Activated B cell treated with CpG ODN at 0.5 μM for 24 hours (primary cell): ENCODE measurements around the gene HDAC10. TPM values are rescaled to one million over a fixed set of nuclear protein-coding genes. Genes with fewer than 3 reads are reported as not detected.
"Not testable (repeated sequence)": the region's sequence is repeated elsewhere in the genome, so short reads cannot be mapped to it uniquely, and the experiment has no call there.

Source experiments
- ATAC-seq: fragments of 200-7000 bp; cut with Tn5 transposase; one replicate; pipeline ENCODE4 v1.10.0; 2021; ENCODE audit warnings: low read depth, mild to moderate bottlenecking, moderate library complexity
- CTCF ChIA-PET: fragments of 350-600 bp; sonication (Branson Sonifier 250); formaldehyde crosslinking; loops from one replicate; lab custom pipeline; 2021; ENCODE audit warnings: antibody characterized with exemption; lab: Charles Lee
- POLR2A ChIA-PET: fragments of 350-600 bp; sonication (Branson Sonifier 250); formaldehyde crosslinking; loops from one replicate; lab custom pipeline; 2021; ENCODE audit warnings: antibody characterized with exemption; lab: Charles Lee
- DNase-seq: peaks from one replicate; pipeline ENCODE4 v3.0.0; 2022
- H3K27ac Mint-ChIP-seq: one replicate; pipeline ENCODE4 v1.8.0; 2020; ENCODE audit warnings: mixed read lengths
- H3K27me3 Mint-ChIP-seq: one replicate; pipeline ENCODE4 v1.8.0; 2021; ENCODE audit warnings: mixed read lengths
- H3K36me3 Mint-ChIP-seq: one replicate; pipeline ENCODE4 v1.8.0; 2021; ENCODE audit warnings: low read depth, mixed read lengths
- H3K4me1 Mint-ChIP-seq: one replicate; pipeline ENCODE4 v1.8.0; 2021; ENCODE audit warnings: mixed read lengths
- H3K4me3 Mint-ChIP-seq: one replicate; pipeline ENCODE4 v1.8.0; 2020; ENCODE audit warnings: mild to moderate bottlenecking, mixed read lengths
- H3K9me3 Mint-ChIP-seq: one replicate; pipeline ENCODE4 v1.8.0; 2020; ENCODE audit warnings: mixed read lengths
- CTCF ChIP-seq: fragments of 200-600 bp; IDR thresholded peaks from one replicate; pipeline ENCODE4 v1.8.0; 2022; ENCODE audit warnings: antibody characterized with exemption, mild to moderate bottlenecking
- intact Hi-C: fragments of 100-400 bp; cut with micrococcal nuclease; formaldehyde crosslinking; loops from one replicate; pipeline ENCODE4 v1.15.1; 2024
- total RNA-seq: library from RNA; stranded (reverse); gene quantifications from 2 replicates; pipeline ENCODE4 v1.2.3, GENCODE V29; 2022

Gene HDAC10
- total RNA-seq, 1 donor from 2014 or later: 68.2 TPM

DNA sequence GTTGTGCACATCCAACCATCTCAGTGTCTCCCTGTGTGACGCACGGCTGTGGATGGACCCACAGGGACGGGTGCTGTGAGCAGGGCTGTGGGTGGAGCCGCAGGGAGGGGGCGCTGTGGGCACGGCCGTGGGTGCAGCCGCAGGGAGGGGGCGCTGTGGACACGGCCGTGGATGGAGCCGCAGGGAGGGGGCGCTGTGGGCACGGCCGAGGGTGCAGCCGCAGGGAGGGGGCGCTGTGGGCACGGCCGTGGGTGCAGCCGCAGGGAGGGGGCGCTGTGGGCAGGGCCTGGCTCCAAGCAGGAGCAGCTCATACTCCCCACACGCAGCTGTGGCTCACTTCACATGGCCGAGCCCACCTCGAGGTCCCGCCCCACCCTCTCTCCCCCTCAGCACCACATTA, 25.1 kb upstream of the HDAC10 start:
- no peak for TF ChIP-seq CTCF
- ATAC-seq (peak; percentile 78), DNase-seq (no peak)
- Mint-ChIP-seq H3K9me3 (no peaks in the 10 kb centered on the region), H3K36me3 (peaks cover 2% of the 10 kb centered on the region), H3K4me1 (peaks cover 10% of the 10 kb centered on the region), H3K27me3 (no peaks in the 10 kb centered on the region), H3K27ac (no peak overlapping the region), H3K4me3 (no peak overlapping the region)
- intact Hi-C loops: loop anchor here (1.0 kb wide), 2 partner anchors 51 to 345 kb away; partner anchors contain the start of gene DENND6B
- CTCF ChIA-PET: interaction anchor here (0.5 to 2.2 kb wide), 16 partner anchors 14 to 345 kb away, joined by 3 to 28 read pairs (median 5); partner anchors contain the start of genes DENND6B, HDAC10 and SCO2
- POLR2A ChIA-PET: interaction anchor here (0.6 to 1.7 kb wide), 9 partner anchors 9 to 250 kb away, joined by 3 to 10 read pairs (median 3); partner anchors contain the start of gene DENND6B

GRCh38 chr22:50275181-50276055, 24.4 kb upstream of the HDAC10 start:
- no peak for TF ChIP-seq CTCF
- Mint-ChIP-seq H3K27ac (no peak overlapping the region), H3K4me3 (no peak overlapping the region), H3K4me1 (peaks cover 15% of the 10 kb centered on the region), H3K36me3 (no peaks in the 10 kb centered on the region), H3K27me3 (no peaks in the 10 kb centered on the region), H3K9me3 (no peaks in the 10 kb centered on the region)
- DNase-seq (no peak), ATAC-seq (no peak)
- POLR2A ChIA-PET: interaction anchor here (0.6 to 1.7 kb wide), 6 partner anchors 10 to 55 kb away, joined by 3 to 7 read pairs (median 4); no protein-coding TSS in a partner anchor
- CTCF ChIA-PET: interaction anchor here (0.6 to 2.2 kb wide), 8 partner anchors 19 to 192 kb away, joined by 3 to 28 read pairs (median 10); partner anchors contain the start of genes DENND6B and HDAC10
- intact Hi-C loops: loop anchor here (1.0 kb wide), 2 partner anchors 52 to 346 kb away; partner anchors contain the start of gene DENND6B

GRCh38 chr22:50274771-50275170, 23.7 kb upstream of the HDAC10 start:
- ChIA-PET CTCF (interaction anchor here (1.3 to 3.8 kb wide), 2 partner anchors 53 to 60 kb away, joined by 3 to 22 read pairs; partner anchors contain the start of gene DENND6B), POLR2A (interaction anchor here (1.7 kb wide), 1 partner anchor 68 kb away, joined by 3 read pairs; no protein-coding TSS in a partner anchor)
- Mint-ChIP-seq H3K9me3 (no peaks in the 10 kb centered on the region), H3K36me3 (no peaks in the 10 kb centered on the region), H3K27me3 (no peaks in the 10 kb centered on the region), H3K4me3 (no peak overlapping the region), H3K27ac (no peak overlapping the region), H3K4me1 (peaks cover 15% of the 10 kb centered on the region)
- ATAC-seq (no peak), DNase-seq (no peak)
- intact Hi-C loops: loop anchor here (1.0 kb wide), 1 partner anchor 68 kb away; no protein-coding TSS in a partner anchor
- TF ChIP-seq CTCF: no peak

GRCh38 chr22:50274311-50274710, 23.2 kb upstream of the HDAC10 start:
- intact Hi-C loops: loop anchor here (1.0 kb wide), 1 partner anchor 68 kb away; no protein-coding TSS in a partner anchor
- Mint-ChIP-seq H3K4me1 (peaks cover 15% of the 10 kb centered on the region), H3K9me3 (no peaks in the 10 kb centered on the region), H3K4me3 (no peak overlapping the region), H3K36me3 (no peaks in the 10 kb centered on the region), H3K27me3 (no peaks in the 10 kb centered on the region), H3K27ac (no peak overlapping the region)
- ChIA-PET CTCF (interaction anchor here (1.3 to 3.8 kb wide), 3 partner anchors 54 to 67 kb away, joined by 3 to 22 read pairs (median 11); partner anchors contain the start of gene DENND6B), POLR2A (interaction anchor here (1.7 kb wide), 1 partner anchor 68 kb away, joined by 3 read pairs; no protein-coding TSS in a partner anchor)
- TF ChIP-seq CTCF: no peak
- DNase-seq (no peak), ATAC-seq (peak; percentile 39)

- not testable (repeated sequence) for H3K27me3 Mint-ChIP-seq, ATAC-seq, H3K9me3 Mint-ChIP-seq, DNase-seq, H3K4me3 Mint-ChIP-seq, H3K27ac Mint-ChIP-seq, H3K36me3 Mint-ChIP-seq
- ChIA-PET POLR2A (interaction anchor here (1.7 kb wide), 1 partner anchor 69 kb away, joined by 3 read pairs; no protein-coding TSS in a partner anchor), CTCF (interaction anchor here (1.3 to 3.8 kb wide), 3 partner anchors 54 to 68 kb away, joined by 3 to 22 read pairs (median 11); partner anchors contain the start of gene DENND6B)
- intact Hi-C loops: loop anchor here (1.0 kb wide), 1 partner anchor 69 kb away; no protein-coding TSS in a partner anchor
- H3K4me1 Mint-ChIP-seq: peaks cover 15% of the 10 kb centered on the region
Observed at GRCh38 chr22:50273781-50274180, 22.7 kb upstream of the HDAC10 start.

GRCh38 chr22:50273352-50273751, 22.3 kb upstream of the HDAC10 start:
- H3K4me1 Mint-ChIP-seq: peaks cover 17% of the 10 kb centered on the region
- POLR2A ChIA-PET: interaction anchor here (1.7 kb wide), 1 partner anchor 69 kb away, joined by 3 read pairs; no protein-coding TSS in a partner anchor
- H3K27ac Mint-ChIP-seq, intact Hi-C loops, ATAC-seq, H3K9me3 Mint-ChIP-seq, DNase-seq, H3K27me3 Mint-ChIP-seq, H3K4me3 Mint-ChIP-seq, H3K36me3 Mint-ChIP-seq: not testable (repeated sequence)
- CTCF ChIA-PET: interaction anchor here (0.6 to 3.8 kb wide), 4 partner anchors 46 to 68 kb away, joined by 3 to 22 read pairs (median 7); partner anchors contain the start of gene DENND6B
